Ishikawa (cell line): ENCODE results near the gene RABGAP1.

Experiments
- CEBPB ChIP-seq: IDR thresholded peaks from 2 replicates; pipeline ENCODE4 v1.6.1; 2012
- CREB1 ChIP-seq: IDR thresholded peaks from 2 replicates; pipeline ENCODE4 v1.6.1; 2012; ENCODE audit warnings: low read depth
- EGR1 ChIP-seq: IDR thresholded peaks from 2 replicates; pipeline ENCODE4 v1.6.1; 2012
- EP300 ChIP-seq: IDR thresholded peaks from 2 replicates; pipeline ENCODE4 v1.6.1; 2012; ENCODE audit warnings: borderline replicate concordance
- FOXM1 ChIP-seq: IDR thresholded peaks from 2 replicates; pipeline ENCODE4 v1.6.1; 2012; ENCODE audit warnings: low read depth, borderline replicate concordance
- MAX ChIP-seq: IDR thresholded peaks from 2 replicates; pipeline ENCODE4 v1.6.1; 2012
- NFIC ChIP-seq: IDR thresholded peaks from 2 replicates; pipeline ENCODE4 v1.6.1; 2012
- RAD21 ChIP-seq: IDR thresholded peaks from 2 replicates; pipeline ENCODE4 v1.6.1; 2012; ENCODE audit warnings: low read depth
- TAF1 ChIP-seq: IDR thresholded peaks from 2 replicates; pipeline ENCODE4 v1.6.1; 2012; ENCODE audit warnings: low read depth, mild to moderate bottlenecking
- TCF12 ChIP-seq: IDR thresholded peaks from 2 replicates; pipeline ENCODE4 v1.6.1; 2012; ENCODE audit warnings: low read depth
- TEAD4 ChIP-seq: IDR thresholded peaks from 2 replicates; pipeline ENCODE4 v1.6.1; 2012
- USF1 ChIP-seq: IDR thresholded peaks from 2 replicates; pipeline ENCODE4 v1.6.1; 2012
- YY1 ChIP-seq: IDR thresholded peaks from 2 replicates; pipeline ENCODE4 v1.6.1; 2012; ENCODE audit warnings: low read depth
- ZBTB7A ChIP-seq: IDR thresholded peaks from 2 replicates; pipeline ENCODE4 v1.6.1; 2012; ENCODE audit warnings: low read depth
- TF ChIP-seq, protein P1 (sequence below): IDR thresholded peaks from 2 replicates; pipeline ENCODE4 v1.6.1; 2012; ENCODE audit warnings: low read depth, mild to moderate bottlenecking

RABGAP1 gene

DNA sequence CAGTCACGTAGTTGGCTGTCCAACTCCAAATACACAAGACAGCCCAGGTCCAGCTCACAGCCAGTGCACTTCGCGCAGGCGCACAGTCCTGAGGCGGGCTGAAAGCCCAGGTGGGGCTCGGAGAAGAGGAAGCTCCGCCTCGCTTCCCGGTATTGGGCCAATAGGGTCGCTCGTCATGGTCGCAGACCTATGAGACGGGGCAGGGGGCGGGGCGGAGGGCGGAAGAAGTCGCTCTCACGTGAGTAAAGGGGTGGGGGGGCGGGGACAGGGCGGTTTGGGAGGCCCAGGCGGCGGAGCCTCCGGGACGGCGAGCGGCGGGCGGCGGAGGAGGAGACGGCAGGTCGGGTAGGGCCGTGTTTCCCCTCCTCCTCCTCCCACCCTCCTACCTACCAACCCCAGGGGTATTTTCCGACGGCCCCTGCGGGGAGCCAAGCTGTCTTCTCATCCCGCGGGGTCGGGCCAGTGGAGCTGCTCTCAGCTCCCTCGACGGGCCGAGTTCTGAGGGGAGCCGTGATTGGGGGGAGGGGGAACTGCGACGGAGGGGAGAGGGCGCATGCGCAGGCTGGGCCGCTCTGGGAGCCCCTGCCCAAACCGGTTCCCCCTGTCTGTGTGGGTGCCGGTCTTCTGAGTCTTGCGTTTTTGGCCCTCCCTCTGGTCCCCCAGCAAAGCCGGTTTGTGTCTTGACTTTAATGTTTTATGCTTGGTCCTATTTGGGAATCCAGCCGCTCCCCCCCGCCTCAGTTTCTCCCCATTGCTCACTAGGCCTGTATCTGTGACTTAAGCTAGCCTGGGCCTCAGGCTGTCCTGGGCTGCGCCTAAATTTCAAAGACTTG lies at the start of gene RABGAP1:
Gene RABGAP1 (plus strand): TSS at position 272 of the 833 bp plus-strand sequence. CDS start 16,040 bp downstream, outside the sequence.
- TF ChIP-seq, protein P1, sequence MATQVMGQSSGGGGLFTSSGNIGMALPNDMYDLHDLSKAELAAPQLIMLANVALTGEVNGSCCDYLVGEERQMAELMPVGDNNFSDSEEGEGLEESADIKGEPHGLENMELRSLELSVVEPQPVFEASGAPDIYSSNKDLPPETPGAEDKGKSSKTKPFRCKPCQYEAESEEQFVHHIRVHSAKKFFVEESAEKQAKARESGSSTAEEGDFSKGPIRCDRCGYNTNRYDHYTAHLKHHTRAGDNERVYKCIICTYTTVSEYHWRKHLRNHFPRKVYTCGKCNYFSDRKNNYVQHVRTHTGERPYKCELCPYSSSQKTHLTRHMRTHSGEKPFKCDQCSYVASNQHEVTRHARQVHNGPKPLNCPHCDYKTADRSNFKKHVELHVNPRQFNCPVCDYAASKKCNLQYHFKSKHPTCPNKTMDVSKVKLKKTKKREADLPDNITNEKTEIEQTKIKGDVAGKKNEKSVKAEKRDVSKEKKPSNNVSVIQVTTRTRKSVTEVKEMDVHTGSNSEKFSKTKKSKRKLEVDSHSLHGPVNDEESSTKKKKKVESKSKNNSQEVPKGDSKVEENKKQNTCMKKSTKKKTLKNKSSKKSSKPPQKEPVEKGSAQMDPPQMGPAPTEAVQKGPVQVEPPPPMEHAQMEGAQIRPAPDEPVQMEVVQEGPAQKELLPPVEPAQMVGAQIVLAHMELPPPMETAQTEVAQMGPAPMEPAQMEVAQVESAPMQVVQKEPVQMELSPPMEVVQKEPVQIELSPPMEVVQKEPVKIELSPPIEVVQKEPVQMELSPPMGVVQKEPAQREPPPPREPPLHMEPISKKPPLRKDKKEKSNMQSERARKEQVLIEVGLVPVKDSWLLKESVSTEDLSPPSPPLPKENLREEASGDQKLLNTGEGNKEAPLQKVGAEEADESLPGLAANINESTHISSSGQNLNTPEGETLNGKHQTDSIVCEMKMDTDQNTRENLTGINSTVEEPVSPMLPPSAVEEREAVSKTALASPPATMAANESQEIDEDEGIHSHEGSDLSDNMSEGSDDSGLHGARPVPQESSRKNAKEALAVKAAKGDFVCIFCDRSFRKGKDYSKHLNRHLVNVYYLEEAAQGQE = no peak
- TF ChIP-seq EP300 (peak; percentile 16; the same call in 1 of the 2 replicates), ZBTB7A (0 out of 2 replicates have a peak, but pooled peaks have one; percentile 60), TEAD4 (no peak), USF1 (peak; percentile 66), FOXM1 (0 out of 2 replicates have a peak, but pooled peaks have one; percentile 18), MAX (no peak), TAF1 (peak; percentile 34; the same call in 1 of the 2 replicates), EGR1 (peak; percentile 12; the same call in 1 of the 2 replicates), YY1 (no peak), CEBPB (no peak), TCF12 (no peak), CREB1 (no peak), RAD21 (peak; percentile 2; the same call in 1 of the 2 replicates)

DNA sequence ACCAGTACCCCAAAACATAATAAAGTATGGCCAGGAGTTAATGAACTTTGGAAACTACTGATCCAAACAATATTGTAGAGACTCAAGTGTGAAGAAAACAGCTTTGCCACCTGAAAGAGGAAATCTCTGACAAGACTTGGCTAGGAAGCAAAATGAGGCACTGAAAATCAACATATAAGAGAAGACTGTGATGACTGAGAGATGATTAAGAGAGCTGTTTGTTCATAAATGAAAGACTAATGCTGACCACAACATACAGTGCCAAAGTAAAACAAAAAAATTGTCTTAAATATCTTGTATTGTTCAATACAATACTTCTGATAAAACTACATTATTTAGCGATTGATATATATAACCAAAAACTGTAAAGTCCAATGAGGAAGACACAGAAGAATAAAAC lies 42.9 kb upstream of the RABGAP1 start:
- TF ChIP-seq, protein P1 = no peak
- TF ChIP-seq YY1 (no peak), NFIC (no peak), MAX (no peak), TEAD4 (no peak), EP300 (no peak), USF1 (no peak), TCF12 (no peak), FOXM1 (no peak)

GRCh38 chr9:122900791-122901190 lies 40.0 kb upstream of the RABGAP1 start:
- TF ChIP-seq EGR1 = no peak
- TF ChIP-seq YY1 = no peak
- TF ChIP-seq CREB1 = no peak
- TF ChIP-seq ZBTB7A = no peak
- TF ChIP-seq MAX = no peak
- no peak for TF ChIP-seq EP300
- TF ChIP-seq TEAD4 = no peak

- TF ChIP-seq EP300 (no peak), TCF12 (no peak), TEAD4 (no peak), YY1 (no peak), TAF1 (no peak), CEBPB (no peak), RAD21 (no peak), EGR1 (no peak), FOXM1 (no peak), USF1 (no peak), MAX (no peak; the same call in 1 of the 2 replicates), CREB1 (no peak), ZBTB7A (no peak), NFIC (no peak)
- TF ChIP-seq, protein P1 = no peak
Observed at GRCh38 chr9:122904466-122904822, 36.4 kb upstream of the RABGAP1 start.
